SH-SY5Y (cell line): ENCODE data around the gene HEMK1.

Source experiments
- GATA2 ChIP-seq: IDR thresholded peaks from 2 replicates; pipeline ENCODE4 v1.6.1; 2011; ENCODE audit warnings: mild to moderate bottlenecking, low read depth, low read length
- GATA3 ChIP-seq: IDR thresholded peaks from 2 replicates; pipeline ENCODE4 v1.6.1; 2011; ENCODE audit warnings: low read depth, mild to moderate bottlenecking, low read length, moderate library complexity

GRCh38 chr3:50537421-50538129 lies 31.7 kb upstream of the HEMK1 start:
- TF ChIP-seq GATA2 (no peak), GATA3 (no peak)
